A673 (cell line): ENCODE measurements around the gene CDH23.

ENCODE experiments used
- EZH2 ChIP-seq: fragments of 200-600 bp; sonication (generic); IDR thresholded peaks from 2 replicates; pipeline ENCODE4 v1.6.1; 2017; ENCODE audit warnings: borderline replicate concordance, low read depth, mild to moderate bottlenecking, mixed read lengths, antibody characterized with exemption, low read length; ENCODE audit not compliant: poor library complexity, severe bottlenecking
- TF ChIP-seq, protein P1 (sequence below): fragments of 300-800, 200-600 bp; sonication (generic); conservative IDR thresholded peaks from 2 replicates; pipeline ENCODE4 v1.5.1; 2017; ENCODE audit warnings: low read depth, mild to moderate bottlenecking, antibody characterized with exemption, low read length, moderate library complexity, mixed read lengths

DNA sequence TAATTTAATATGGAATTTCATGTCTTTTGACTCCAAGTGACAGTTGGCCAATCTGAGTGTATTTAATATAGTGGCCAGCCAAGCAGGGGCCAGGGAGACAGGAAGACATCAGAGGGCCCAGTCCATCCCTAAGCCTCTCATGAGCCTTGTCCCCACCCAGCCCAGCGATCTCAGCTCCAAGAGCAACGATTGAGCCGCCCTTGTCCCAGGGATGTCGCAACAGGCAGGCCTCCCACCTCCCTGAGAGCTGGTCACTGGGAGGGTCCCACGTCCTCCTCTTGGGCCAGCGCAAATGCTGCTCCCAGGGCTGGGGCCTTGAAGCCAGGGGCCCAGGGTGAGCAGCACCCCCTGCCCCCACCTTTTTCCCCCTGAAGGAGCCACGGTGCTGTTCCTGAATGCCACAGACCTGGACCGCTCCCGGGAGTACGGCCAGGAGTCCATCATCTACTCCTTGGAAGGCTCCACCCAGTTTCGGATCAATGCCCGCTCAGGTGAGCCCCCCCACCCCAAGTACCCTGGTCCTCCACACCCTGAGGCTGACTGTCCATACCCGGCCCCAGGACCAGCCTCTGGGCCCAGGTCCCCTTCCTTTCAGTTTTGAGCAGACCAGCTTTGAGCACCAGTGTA, 293.5 kb downstream of the CDH23 start:
- TF ChIP-seq, protein P1, sequence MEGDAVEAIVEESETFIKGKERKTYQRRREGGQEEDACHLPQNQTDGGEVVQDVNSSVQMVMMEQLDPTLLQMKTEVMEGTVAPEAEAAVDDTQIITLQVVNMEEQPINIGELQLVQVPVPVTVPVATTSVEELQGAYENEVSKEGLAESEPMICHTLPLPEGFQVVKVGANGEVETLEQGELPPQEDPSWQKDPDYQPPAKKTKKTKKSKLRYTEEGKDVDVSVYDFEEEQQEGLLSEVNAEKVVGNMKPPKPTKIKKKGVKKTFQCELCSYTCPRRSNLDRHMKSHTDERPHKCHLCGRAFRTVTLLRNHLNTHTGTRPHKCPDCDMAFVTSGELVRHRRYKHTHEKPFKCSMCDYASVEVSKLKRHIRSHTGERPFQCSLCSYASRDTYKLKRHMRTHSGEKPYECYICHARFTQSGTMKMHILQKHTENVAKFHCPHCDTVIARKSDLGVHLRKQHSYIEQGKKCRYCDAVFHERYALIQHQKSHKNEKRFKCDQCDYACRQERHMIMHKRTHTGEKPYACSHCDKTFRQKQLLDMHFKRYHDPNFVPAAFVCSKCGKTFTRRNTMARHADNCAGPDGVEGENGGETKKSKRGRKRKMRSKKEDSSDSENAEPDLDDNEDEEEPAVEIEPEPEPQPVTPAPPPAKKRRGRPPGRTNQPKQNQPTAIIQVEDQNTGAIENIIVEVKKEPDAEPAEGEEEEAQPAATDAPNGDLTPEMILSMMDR, result no peak
- no peak for TF ChIP-seq EZH2
